Kidney tubule cell (primary cell): ENCODE measurements around the gene RBM20.
A peak's percentile ranks its signal among the peaks of the same experiment; 100 is the strongest.

Experiments
- DNase-seq: peaks from one replicate; pipeline ENCODE4 v3.0.0-alpha.2; 2018; ENCODE audit warnings: low spot score

The RBM20 gene

DNA sequence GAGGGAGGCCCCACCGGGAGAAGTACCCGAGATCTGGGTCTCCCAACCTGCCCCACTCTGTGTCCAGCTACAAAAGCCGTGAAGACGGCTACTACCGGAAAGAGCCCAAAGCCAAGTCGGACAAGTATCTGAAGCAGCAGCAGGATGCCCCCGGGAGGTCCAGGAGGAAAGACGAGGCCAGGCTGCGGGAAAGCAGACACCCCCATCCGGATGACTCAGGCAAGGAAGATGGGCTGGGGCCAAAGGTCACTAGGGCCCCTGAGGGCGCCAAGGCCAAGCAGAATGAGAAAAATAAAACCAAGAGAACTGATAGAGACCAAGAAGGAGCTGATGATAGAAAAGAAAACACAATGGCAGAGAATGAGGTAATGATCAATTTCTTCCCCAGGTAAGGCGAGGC, 168.4 kb downstream of the RBM20 start:
- DNase-seq: no peak

DNA sequence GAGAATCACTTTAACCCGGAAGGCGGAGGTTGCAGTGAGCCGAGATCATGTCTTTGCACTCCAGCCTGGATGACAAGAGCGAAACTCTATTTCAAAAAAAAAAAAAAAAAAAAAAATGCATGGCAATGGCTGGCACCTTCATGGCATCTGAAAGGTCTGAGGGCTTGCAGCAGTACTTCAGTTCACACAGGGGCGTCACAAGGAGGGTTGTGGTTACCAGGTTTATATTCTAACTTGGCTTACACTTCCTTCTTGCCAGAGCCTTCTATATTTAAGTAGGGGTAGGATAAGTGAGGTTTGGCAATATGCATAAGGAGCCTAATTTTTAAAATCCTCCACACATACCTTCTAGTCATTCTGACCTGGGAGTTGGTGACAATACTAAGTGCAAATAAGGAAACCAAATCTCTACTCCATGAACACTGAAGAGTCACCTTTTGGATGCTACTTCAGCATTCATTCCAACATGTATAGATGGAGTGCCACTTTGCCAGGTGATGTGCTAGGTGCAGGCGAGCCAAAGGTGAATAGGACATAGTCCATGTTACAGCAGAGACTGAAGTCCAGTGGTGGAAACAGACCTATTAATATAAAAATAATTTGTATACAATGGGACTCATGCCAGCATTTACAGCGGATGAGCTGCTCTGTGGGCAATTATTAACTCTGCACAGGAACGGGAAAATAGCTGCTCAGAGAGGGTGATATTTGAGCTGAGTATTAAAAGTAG, 169.8 kb downstream of the RBM20 start:
- no peak for DNase-seq

DNA sequence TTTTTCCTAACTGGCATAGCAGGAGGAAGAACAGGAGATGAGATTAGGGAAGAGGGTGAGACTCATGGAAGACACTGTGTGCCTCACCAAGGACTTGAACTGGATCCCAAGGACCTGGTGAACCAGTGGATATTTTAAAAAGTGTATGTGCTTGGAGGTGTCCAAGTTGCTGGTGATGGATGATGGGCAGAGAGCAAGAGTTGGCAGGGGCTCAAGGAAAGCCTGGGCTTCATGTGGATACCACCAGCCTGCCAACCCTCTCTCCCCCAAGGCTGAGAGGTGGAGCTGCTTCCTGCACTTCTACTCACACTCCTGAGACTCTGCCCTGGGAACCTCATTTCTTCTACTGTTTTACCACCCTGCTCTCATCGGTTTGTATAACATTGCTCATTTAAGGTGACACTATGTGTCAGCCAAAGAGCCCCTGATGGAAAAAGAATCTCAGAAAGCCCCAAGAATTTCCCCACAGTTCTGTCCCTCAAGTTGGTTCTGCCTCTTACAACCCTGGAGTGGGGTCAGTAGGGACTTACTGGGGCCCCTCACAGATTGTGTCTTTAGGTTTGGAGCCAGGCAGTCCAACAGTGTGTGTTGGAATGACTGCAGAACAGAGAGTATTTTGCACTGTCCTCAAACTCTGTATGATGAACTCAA, 171.3 kb downstream of the RBM20 start:
- no peak for DNase-seq

DNA sequence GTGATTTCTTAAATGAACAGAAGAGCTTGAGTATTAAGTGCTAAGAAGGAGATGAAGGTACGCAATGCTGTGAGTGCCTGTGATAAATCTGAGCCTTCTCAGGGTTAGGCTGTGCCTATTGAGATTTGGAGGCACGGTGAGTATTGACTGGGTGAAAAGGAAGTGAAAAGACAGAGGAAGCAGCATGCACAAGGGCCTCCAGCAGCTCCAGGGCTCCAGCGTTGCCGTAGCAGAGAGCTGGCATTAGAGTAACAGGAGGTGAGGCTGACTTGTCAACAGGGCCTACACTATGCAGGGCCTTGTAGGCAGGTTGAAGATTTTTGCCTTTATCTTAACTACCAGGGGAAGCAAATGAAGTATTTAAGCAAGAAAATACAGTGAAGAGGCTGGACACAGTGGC, 173.5 kb downstream of the RBM20 start:
- no peak for DNase-seq

DNA sequence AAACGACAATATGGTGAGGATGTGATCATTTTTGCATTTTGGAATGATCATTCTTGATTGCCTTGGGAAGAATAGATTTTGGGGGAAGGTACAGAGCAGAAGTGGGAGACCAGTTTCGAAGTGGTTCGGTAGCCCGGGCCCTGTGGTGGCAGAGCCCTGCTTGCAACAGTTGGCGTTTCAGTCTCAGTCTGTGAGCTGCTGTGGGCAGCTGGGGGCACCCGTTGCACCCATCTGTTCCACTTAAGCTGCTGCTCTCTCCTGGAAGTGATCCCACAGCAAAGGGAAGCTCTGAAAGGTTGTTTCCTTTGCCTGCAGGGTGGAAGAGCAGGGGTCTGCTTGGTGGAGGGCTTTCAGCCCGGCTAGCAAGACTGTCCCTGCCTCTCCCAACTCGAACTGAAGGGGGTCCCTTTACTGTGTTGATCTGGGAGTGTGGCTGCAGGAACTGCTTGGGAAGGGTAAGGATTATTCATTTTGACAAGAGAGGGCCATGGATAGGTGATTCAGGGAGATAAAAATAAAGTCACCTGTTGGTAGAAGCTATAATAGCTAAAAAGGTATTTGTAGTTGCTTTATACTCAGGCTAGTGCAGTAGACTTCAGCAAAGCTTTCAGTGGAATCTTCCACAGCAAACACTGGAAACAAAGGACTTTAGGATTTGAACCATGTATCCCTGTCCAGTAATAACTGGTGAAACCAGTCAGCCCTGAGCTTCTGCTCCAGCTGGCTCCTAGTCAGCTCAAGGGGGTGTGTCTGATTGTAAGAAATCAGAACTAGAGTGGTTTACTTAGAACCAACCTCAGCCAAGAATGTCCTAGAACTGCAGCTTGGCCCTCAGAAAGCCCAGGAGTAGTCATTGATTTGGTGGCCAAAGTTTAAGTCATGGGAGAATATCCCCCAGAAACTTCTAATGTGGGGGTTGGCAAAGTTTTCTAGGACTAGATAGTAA, 174.4 kb downstream of the RBM20 start:
- DNase-seq: no peak

DNA sequence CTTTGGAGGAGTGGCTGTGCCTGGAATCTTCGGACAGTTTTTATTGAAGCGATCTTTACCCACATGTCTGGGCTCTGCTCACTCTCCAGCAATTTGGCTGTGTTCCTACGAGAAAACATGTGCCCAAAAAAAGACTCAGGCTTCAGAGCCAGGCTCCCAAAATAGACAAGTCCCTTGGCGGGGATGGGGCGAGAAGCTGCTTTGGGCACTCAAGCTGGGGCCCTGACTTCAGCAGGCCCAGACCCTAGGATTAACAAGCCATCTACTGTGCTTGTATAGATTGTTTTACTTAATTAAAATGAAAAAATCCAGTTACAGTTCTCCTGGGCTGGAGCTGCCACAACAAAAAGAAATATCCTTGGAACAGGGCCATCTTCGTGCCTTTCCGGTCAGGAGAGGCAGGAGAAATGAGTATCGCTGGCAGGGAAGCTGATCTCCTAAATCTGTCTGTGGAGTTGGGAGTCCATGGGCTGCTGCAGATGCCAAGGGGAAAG, 176.2 kb downstream of the RBM20 start:
- DNase-seq: no peak

DNA sequence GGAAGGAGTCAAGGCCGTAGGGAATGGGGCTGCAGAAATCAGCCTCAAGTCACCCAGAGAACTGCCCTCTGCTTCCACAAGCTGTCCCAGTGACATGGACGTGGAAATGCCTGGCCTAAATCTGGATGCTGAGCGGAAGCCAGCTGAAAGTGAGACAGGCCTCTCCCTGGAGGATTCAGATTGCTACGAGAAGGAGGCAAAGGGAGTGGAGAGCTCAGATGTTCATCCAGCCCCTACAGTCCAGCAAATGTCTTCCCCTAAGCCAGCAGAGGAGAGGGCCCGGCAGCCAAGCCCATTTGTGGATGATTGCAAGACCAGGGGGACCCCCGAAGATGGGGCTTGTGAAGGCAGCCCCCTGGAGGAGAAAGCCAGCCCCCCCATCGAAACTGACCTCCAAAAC, 177.4 kb downstream of the RBM20 start:
- no peak for DNase-seq

DNA sequence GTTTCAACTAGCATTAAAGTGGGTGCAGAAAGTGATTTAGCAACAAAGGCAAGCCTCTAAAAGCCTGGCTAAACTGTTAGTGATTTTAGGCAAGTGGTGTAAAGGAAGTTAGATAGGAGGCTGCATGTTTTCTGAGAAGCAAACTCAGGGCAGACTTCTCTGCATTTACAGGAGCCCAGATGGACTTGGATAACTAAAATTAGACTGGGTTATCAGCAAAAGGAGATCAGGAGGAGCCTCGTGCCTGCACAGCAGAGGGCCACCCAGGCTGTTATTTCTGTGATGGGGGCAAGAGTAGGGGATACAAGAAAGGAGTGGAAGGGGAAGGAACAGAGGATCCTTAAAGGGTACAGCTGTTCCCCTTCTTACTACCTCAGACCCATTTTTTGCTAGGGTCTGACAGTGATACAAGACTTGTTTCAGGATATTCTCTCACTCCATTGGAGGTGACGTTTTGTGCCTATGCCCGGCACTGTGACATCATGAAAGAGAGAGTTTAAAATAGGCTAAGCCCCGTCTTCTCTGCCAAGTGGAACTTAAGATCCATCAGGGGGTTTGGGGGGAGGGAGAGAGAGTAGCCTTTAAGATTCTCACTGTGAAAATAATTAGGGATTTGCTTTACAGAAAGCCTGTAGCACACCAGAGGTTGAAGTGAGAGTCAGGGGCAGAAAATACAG, 178.0 kb downstream of the RBM20 start:
- DNase-seq: no peak

DNA sequence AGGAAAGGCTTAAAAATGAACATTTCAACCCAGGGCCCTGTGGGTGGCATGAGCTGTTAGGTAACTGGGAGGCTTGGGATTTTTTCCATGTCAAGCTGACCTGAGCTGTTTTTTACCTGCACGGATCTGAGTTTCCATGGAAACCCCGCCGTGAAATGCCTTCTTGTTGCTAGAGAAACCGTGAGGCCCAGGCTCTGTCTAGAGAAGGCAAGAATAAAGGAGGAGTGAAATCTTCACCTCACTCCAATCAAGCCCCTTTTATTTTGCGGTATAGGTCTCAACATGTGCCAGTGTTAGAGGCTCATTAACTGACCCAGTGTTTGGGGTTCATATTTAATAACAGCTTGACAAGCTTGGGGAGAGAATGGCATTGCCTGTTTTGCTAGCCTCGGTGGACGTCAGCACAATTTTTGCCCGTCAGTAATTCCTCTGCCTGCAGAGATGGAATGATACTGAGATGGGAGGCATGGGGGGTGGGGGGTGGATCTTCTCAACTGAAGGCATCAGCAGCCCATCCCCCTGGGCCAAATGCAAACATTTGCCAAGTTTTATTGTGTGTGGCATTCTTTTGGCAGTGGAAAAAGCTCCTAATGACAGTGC, 178.7 kb downstream of the RBM20 start:
- peak; percentile 41 for DNase-seq

DNA sequence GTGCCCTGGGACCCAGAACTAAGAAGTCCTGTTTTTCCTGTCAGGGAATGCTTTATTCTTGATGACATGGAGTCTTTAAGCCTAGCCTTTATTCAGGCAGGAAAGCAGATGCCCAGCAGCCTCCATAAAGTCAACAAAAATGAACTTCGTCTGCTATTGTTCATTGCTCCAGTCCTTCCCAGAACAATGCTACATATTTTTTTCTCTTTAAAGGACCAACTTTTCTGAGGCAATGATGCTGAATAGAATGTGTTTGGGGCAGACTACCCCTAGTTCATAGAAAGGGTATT, 180.0 kb downstream of the RBM20 start:
- DNase-seq: no peak

DNA sequence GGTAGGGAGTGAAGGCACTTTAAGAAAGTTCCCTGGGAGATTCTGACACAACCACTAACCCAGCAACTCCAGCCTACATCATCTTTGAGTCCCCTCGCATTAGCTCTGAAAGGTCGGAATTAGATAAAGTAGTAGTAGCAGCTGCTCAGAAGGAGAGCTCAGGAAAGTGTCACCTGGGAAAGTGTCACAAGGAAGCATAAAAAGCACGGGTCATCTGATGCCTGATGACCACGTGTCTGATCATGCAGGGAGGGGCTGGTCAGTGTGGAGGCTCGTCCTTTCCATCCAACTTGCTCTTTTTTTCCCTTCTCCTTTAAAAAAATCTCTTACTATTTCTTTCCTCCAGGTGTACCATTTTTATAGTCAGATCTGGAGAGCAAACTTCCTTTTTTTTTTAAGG, 180.5 kb downstream of the RBM20 start:
- DNase-seq: no peak

DNA sequence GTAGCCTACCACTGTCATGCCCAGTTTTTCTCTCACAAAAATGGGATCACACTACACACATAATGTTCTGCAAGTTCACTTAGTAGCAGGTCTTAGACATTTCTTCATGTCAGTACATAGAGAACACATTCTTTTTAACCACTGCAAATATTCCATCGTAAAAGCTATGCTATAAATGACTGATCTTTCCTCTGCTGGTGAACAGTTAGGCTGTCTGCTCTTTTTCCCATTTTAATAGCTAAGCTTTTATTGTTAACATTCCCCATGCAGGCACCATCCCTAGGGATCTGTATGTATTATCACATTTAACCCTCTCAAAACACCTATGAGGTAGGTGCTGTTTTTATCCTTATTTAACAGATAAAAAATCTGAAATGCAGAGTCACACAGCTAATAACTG, 181.4 kb downstream of the RBM20 start:
- DNase-seq: no peak

DNA sequence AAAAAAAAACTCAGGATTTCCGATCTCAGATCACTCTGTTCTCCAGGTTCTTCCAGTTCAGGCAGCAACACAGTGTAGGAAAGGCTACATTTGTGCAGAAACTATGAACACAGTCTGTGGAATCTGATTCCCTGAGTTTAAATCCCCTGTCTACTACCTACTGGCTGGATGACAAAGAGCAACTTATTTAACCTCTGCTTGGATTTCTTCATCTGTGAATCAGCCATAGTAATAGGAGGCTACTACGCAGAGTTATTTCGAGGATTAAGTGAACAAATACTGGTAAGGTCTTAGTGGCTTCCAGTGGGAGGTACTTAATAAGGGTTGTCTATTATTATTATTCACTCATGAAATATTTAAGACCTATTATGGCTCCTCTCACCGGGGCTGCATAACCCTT, 183.3 kb downstream of the RBM20 start:
- no peak for DNase-seq

DNA sequence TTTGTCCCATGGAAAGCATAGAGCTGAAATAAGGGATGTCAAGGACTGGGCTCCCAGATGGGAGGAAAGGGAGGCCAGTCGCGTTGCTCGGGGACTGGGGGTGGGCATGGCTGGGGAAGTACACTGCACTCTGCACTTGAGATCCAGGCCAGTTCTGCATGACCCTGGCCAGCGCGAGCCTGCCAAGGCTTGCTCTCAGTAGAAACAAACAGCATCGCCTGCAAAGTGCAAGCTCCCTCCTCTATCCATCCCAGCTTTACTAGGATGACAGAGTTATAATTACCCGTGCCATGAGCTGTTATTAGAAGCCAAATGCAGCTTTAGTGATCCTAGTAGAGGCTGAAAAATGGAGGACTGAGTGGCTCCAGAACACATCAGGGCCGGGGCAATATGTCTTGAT, 183.7 kb downstream of the RBM20 start:
- no peak for DNase-seq

DNA sequence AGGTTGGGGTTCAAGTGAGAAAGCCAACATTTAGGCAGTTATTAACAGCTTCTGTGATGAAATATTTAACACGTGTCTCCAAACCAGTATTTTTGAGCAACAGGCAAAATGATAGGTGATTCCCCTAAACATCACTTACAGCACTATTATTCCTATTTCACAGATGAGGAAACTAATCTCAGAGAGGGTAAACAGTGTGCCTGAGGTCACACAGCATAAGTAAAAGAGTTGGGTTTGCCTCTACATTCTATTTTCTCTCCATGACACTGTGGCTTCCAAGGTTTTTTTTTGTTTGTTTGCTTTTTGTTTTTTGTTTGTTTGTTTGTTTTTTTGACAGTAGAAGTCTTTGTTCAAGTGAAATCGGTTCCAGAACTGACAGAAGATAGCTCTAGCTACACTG, 184.4 kb downstream of the RBM20 start:
- no peak for DNase-seq

DNA sequence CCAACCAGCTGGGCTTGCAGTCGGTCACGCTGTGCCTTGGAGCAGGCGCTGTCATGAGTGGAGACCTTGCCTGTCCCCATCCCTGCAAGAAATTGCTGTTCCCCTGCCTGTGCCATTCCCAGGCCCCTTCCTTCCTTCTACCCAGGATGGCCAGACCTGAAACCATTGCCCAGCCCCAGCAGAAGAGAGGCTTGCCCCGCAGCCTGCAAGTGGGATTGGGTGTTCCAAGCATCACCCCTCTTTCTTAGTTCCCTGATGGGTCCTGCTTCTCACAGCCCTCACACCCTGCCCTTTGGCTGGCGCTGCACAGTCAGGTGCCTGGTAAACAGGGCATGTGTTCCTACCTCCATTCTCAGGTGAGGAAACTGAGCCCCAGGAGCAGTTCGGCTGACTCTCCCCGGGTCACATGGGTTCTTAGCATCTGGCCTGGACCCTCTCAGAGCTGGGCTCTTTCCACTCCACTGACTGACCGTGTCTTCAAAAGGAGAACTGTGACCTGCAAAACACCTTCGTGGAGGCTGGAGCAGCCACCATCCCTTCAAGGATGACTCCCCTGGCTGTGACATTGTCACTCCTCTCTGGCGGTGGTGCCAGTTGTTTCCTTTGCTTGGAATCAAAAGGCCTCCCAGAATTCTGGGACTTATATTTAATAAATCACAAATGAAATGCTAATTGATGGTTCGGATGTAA, 185.7 kb downstream of the RBM20 start:
- no peak for DNase-seq

DNA sequence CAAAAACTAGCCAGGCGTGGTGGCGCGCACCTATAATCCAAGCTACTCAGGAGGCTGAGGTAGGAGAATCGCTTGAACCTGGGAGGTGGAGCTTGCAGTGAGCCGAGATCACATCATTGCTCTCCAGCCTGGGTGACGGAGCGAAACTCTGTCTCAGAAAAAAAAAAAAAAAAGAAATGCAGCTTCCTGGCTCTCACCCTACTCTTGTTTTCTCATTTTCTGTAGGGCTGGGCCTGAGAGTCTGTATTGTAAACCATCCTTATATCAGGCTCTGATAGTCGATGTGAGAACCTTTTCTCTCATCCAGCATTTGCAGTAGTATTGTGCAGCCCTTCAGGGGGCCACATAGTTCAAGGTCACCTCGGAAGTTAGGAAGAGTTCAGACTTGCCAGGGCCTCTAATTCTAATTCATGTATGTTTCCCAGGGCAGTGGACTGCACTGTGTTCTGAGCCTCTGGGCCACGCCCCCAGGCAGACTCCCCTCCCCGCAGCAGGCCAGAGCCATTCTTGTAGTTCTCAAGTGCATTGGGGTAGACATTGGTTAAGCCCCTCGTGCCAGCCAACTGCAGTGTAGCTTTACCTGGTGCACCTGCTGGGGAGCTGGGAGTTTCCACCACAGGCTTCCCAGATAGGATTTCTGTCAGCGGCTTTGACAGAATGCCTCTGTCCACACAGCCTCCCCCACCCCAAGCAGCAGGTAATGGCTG, 189.3 kb downstream of the RBM20 start:
- no peak for DNase-seq

DNA sequence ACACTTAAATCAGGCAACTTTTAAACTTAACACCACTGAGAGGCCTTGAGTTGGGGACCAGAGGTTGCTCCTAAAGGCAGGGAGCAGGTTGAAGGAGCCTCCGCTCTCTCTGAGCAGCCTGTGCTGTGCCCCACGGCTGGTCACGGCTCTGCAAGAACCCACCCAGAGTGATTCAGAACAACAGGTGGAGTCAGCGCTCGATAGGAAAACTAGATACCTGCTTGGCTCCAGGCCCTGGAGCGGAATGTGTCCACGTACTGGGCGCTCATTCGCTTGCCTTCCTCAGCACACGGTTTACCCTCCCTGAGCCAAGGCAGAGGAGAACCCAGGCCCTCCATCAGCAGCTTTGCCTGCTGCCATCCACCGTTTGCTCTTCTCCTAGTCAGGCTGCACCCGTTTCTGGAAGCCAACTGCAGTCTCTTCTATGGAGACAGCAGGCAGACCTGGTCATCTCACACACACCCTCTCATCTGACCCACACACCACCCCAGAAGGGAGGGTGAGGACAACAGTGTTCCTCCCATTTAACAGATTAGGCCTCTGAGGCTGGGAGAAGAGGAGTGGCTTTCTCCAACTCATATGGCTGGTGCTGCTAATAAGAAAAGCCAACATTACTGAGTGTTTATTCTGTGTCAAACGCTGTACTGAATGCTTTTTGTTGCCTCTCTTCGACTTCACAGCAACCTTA, 189.9 kb downstream of the RBM20 start:
- no peak for DNase-seq

DNA sequence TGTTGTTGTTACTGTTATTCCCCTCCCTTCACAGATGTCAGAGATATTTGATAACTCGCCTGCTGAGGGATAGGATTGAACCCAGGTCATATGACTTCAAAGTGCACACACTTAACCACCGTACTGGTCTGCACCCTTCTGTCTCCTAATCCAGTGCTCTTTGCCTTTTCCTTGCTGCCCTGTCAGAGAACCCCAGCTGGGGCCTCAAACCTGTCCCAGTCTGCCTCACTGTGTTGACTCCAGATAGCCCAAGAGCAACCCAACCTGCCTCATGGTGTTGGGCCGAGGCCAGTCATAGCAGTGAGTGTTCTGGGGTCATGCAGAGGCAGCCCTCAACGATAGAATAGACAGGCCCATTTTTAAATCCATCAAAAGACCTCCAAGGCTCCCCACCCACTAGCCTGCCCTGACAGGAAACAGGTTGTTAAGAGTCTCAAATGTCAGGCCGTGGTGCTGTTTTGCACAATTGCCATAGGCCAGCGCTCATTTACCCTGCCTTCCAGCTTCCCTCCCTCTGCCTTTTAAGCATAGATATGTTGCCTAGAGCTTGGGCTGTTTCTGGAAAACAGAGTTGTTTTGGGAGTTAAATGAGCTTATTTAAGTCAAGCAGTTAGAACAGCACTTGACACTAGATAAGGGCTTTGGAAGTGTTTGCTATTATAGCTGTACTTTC, 190.6 kb downstream of the RBM20 start:
- no peak for DNase-seq

DNA sequence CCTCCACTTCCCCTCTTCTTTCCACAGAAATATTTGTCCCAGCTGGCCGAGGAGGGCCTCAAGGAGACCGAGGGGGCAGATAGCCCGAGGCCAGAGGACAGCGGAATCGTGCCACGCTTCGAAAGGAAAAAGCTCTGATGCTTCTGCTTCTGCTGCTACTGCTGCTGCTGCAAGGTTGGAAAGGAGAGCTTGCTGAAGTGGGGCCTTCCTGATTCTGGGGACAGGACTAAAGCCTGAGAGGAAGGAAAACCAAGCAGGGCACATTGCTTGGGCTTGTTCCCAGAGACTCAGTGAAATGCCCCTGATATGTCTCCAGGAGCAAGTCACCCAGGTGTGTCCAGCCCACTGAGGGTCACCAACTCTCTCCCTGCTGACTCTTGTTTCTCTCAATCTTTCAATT, 191.7 kb downstream of the RBM20 start:
- DNase-seq: no peak
